WTC11 (cell line): ENCODE results near the gene BAG1. TPM values are rescaled to one million over a fixed set of nuclear protein-coding genes. Genes with fewer than 3 reads are reported as not detected.

Experiments used
- ATAC-seq: fragments of 200-7000 bp; cut with Tn5 transposase; 2 replicates; pipeline ENCODE4 v1.10.0; 2021; ENCODE audit warnings: mild to moderate bottlenecking, moderate library complexity
- CTCF ChIA-PET: fragments of 300-600 bp; sonication (Branson Sonifier 250); formaldehyde crosslinking; loops from one replicate; lab custom pipeline; 2021; ENCODE audit warnings: antibody characterized with exemption; lab: Charles Lee
- POLR2A ChIA-PET: fragments of 350-600 bp; sonication (Branson Sonifier 250); formaldehyde crosslinking; loops from one replicate; lab custom pipeline; 2021; ENCODE audit warnings: antibody characterized with exemption; lab: Charles Lee
- DNase-seq: peaks from one replicate; pipeline ENCODE4 v3.0.0; 2021; ENCODE audit warnings: low spot score
- H3K27ac Mint-ChIP-seq: 2 replicates; pipeline ENCODE4 v1.8.0; 2021; ENCODE audit warnings: mixed read lengths
- H3K27me3 Mint-ChIP-seq: 2 replicates; pipeline ENCODE4 v1.8.0; 2021; ENCODE audit warnings: low read depth, mild to moderate bottlenecking, moderate library complexity, mixed read lengths
- H3K36me3 Mint-ChIP-seq: 2 replicates; pipeline ENCODE4 v1.8.0; 2021; ENCODE audit warnings: mixed read lengths
- H3K4me1 Mint-ChIP-seq: 2 replicates; pipeline ENCODE4 v1.8.0; 2022; ENCODE audit warnings: mixed read lengths
- H3K4me3 Mint-ChIP-seq: 2 replicates; pipeline ENCODE4 v1.8.0; 2021; ENCODE audit warnings: mild to moderate bottlenecking, moderate library complexity, mixed read lengths
- H3K9me3 Mint-ChIP-seq: 2 replicates; pipeline ENCODE4 v1.8.0; 2021; ENCODE audit warnings: mixed read lengths
- AFF4 ChIP-seq: sonication (generic); formaldehyde crosslinking; IDR thresholded peaks from 2 replicates; pipeline ENCODE4 v1.8.1; 2023; ENCODE audit warnings: mild to moderate bottlenecking, missing genetic modification reagents, borderline replicate concordance
- CTCF ChIP-seq: fragments of 200-600 bp; IDR thresholded peaks from 2 replicates; pipeline ENCODE4 v1.8.0; 2022; ENCODE audit warnings: antibody characterized with exemption
- FOXK1 ChIP-seq: sonication (generic); formaldehyde crosslinking; IDR thresholded peaks from 2 replicates; pipeline ENCODE4 v1.8.0; 2022; ENCODE audit warnings: mild to moderate bottlenecking, moderate library complexity, missing genetic modification reagents
- OVOL2 ChIP-seq: fragments of 250-450 bp; sonication (Bioruptor Pico); IDR thresholded peaks from 2 replicates; pipeline ENCODE4 v1.9.0; 2021; ENCODE audit warnings: mild to moderate bottlenecking, borderline replicate concordance
- PRDM15 ChIP-seq: sonication (generic); formaldehyde crosslinking; IDR thresholded peaks from 2 replicates; pipeline ENCODE4 v1.8.0; 2022; ENCODE audit warnings: missing genetic modification reagents
- PRRX2 ChIP-seq: fragments of 250-450 bp; sonication (Bioruptor Pico); IDR thresholded peaks from 2 replicates; pipeline ENCODE4 v1.8.0; 2021; ENCODE audit warnings: mild to moderate bottlenecking
- RELA ChIP-seq: sonication (generic); formaldehyde crosslinking; IDR thresholded peaks from 2 replicates; pipeline ENCODE4 v1.8.1; 2022; ENCODE audit warnings: missing genetic modification reagents, mild to moderate bottlenecking, borderline replicate concordance
- SMAD4 ChIP-seq: sonication (generic); formaldehyde crosslinking; IDR thresholded peaks from 2 replicates; pipeline ENCODE4 v1.8.0; 2022; ENCODE audit warnings: mild to moderate bottlenecking, missing genetic modification reagents
- ZBTB21 ChIP-seq: sonication (generic); formaldehyde crosslinking; IDR thresholded peaks from 2 replicates; pipeline ENCODE4 v1.8.1; 2023; ENCODE audit warnings: mild to moderate bottlenecking, missing genetic modification reagents, borderline replicate concordance
- ZNF317 ChIP-seq: sonication (generic); formaldehyde crosslinking; IDR thresholded peaks from 2 replicates; pipeline ENCODE4 v1.8.1; 2023; ENCODE audit warnings: low read depth, mild to moderate bottlenecking, moderate library complexity, missing genetic modification reagents, borderline replicate concordance
- total RNA-seq: library from RNA; stranded (reverse); gene quantifications from 3 replicates; pipeline ENCODE4 v1.2.3, GENCODE V29; 2021
- TF ChIP-seq, protein P1 (sequence below): sonication (generic); formaldehyde crosslinking; IDR thresholded peaks from 2 replicates; pipeline ENCODE4 v1.8.0; 2022; ENCODE audit warnings: mild to moderate bottlenecking, missing genetic modification reagents
- TF ChIP-seq, protein P2 (sequence below): fragments of 250-450 bp; sonication (Bioruptor Pico); IDR thresholded peaks from 2 replicates; pipeline ENCODE4 v1.9.0; 2021; ENCODE audit warnings: mild to moderate bottlenecking
- TF ChIP-seq, protein P3 (sequence below): fragments of 250-450 bp; sonication (Bioruptor Pico); conservative IDR thresholded peaks from 2 replicates; pipeline ENCODE4 v1.9.0; 2021; ENCODE audit warnings: mild to moderate bottlenecking

The BAG1 gene
- total RNA-seq, 1 experiment from 2014 or later = 52.9 TPM

DNA sequence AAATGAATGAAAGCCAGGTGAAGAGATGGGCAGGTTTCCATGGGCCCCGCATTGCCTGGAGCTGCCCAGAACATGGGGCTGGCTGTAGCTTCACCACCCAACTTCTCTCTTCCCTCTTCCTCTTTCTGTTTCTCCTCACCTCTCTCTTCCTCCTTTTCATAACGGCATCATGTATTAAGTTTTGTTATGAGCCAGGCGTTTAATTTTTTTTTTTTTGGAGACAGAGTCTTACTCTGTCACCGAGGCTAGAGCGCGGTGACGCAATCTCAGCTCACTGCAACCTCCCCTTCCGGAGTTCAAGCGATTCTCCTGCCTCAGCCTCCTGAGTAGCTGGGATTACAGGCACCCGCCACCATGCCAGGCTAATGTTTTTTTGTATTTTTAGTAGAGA lies 37.5 kb downstream of the BAG1 start:
- POLR2A ChIA-PET = no interaction called here
- CTCF ChIA-PET = interaction anchor here (1.1 to 2.0 kb wide), 10 partner anchors 9 to 226 kb away, joined by 3 to 12 read pairs (median 4); partner anchors contain the start of gene SPINK4

GRCh38 chr9:33225319-33226147 lies 39.0 kb downstream of the BAG1 start:
- POLR2A ChIA-PET = interaction anchor here (0.7 kb wide), 1 partner anchor 1005 kb away, joined by 3 read pairs; no protein-coding TSS in a partner anchor
- Mint-ChIP-seq H3K4me1 (no peaks in the 10 kb centered on the region), H3K27ac (no peak overlapping the region; the same call in 1 of the 2 replicates), H3K36me3 (no peaks in the 10 kb centered on the region), H3K4me3 (no peak overlapping the region), H3K27me3 (no peaks in the 10 kb centered on the region), H3K9me3 (no peaks in the 10 kb centered on the region)
- TF ChIP-seq AFF4 (CRISPR knock-in tag) = no peak
- no peak for TF ChIP-seq ZNF317 (CRISPR knock-in tag)
- peak; percentile 53 for TF ChIP-seq CTCF
- CTCF ChIA-PET = interaction anchor here (0.8 to 2.0 kb wide), 19 partner anchors 8 to 181 kb away, joined by 3 to 12 read pairs (median 4); partner anchors contain the start of genes B4GALT1 and SPINK4
- ATAC-seq = no peak
- peak; percentile 52 for DNase-seq

More for the DNA sequence above, 37.5 kb downstream of the BAG1 start:
- no peaks in the 10 kb centered on the region for H3K27me3 Mint-ChIP-seq
- H3K4me1 Mint-ChIP-seq = no peaks in the 10 kb centered on the region
- TF ChIP-seq PRRX2 (no peak), SMAD4 (CRISPR knock-in tag) (no peak), OVOL2 (CRISPR knock-in tag) (no peak), PRDM15 (no peak)
- TF ChIP-seq, protein P1, sequence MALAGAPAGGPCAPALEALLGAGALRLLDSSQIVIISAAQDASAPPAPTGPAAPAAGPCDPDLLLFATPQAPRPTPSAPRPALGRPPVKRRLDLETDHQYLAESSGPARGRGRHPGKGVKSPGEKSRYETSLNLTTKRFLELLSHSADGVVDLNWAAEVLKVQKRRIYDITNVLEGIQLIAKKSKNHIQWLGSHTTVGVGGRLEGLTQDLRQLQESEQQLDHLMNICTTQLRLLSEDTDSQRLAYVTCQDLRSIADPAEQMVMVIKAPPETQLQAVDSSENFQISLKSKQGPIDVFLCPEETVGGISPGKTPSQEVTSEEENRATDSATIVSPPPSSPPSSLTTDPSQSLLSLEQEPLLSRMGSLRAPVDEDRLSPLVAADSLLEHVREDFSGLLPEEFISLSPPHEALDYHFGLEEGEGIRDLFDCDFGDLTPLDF (CRISPR knock-in tag) = no peak
- no peaks in the 10 kb centered on the region for H3K9me3 Mint-ChIP-seq
- H3K36me3 Mint-ChIP-seq = no peaks in the 10 kb centered on the region
- ATAC-seq = no peak
- H3K4me3 Mint-ChIP-seq = no peak overlapping the region
- no peak overlapping the region for H3K27ac Mint-ChIP-seq
- DNase-seq = no peak

DNA sequence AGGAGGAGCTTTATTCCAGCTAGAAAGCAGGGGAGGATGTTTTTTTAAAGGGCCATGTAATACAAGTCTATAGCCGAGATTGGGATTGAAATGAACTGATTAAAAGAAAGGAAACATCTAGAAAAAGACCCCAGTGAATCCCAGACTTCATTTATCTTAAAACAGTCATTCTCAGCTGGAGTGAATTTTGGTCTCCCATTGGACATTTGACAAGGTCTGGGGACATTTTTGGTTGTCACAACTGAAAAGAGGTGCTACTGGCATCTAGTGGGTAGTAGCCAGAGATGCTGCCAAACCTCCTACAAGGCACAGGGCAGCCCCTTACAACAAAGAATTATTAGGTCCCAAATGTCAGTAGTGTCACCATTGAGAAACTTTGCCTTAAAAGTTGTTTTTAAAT lies 40.8 kb downstream of the BAG1 start:
- H3K9me3 Mint-ChIP-seq = no peaks in the 10 kb centered on the region
- no peaks in the 10 kb centered on the region for H3K36me3 Mint-ChIP-seq
- ChIA-PET CTCF (no interaction called here), POLR2A (no interaction called here)
- no peak overlapping the region for H3K4me3 Mint-ChIP-seq
- DNase-seq (no peak), ATAC-seq (no peak)
- no peak overlapping the region for H3K27ac Mint-ChIP-seq
- no peaks in the 10 kb centered on the region for H3K4me1 Mint-ChIP-seq
- no peaks in the 10 kb centered on the region for H3K27me3 Mint-ChIP-seq
- no peak for TF ChIP-seq FOXK1 (CRISPR knock-in tag)
- TF ChIP-seq OVOL2 (CRISPR knock-in tag) = no peak
- TF ChIP-seq, protein P2, sequence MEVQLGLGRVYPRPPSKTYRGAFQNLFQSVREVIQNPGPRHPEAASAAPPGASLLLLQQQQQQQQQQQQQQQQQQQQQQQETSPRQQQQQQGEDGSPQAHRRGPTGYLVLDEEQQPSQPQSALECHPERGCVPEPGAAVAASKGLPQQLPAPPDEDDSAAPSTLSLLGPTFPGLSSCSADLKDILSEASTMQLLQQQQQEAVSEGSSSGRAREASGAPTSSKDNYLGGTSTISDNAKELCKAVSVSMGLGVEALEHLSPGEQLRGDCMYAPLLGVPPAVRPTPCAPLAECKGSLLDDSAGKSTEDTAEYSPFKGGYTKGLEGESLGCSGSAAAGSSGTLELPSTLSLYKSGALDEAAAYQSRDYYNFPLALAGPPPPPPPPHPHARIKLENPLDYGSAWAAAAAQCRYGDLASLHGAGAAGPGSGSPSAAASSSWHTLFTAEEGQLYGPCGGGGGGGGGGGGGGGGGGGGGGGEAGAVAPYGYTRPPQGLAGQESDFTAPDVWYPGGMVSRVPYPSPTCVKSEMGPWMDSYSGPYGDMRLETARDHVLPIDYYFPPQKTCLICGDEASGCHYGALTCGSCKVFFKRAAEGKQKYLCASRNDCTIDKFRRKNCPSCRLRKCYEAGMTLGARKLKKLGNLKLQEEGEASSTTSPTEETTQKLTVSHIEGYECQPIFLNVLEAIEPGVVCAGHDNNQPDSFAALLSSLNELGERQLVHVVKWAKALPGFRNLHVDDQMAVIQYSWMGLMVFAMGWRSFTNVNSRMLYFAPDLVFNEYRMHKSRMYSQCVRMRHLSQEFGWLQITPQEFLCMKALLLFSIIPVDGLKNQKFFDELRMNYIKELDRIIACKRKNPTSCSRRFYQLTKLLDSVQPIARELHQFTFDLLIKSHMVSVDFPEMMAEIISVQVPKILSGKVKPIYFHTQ (CRISPR knock-in tag) = no peak
- TF ChIP-seq RELA (CRISPR knock-in tag) = no peak
- TF ChIP-seq, protein P3, sequence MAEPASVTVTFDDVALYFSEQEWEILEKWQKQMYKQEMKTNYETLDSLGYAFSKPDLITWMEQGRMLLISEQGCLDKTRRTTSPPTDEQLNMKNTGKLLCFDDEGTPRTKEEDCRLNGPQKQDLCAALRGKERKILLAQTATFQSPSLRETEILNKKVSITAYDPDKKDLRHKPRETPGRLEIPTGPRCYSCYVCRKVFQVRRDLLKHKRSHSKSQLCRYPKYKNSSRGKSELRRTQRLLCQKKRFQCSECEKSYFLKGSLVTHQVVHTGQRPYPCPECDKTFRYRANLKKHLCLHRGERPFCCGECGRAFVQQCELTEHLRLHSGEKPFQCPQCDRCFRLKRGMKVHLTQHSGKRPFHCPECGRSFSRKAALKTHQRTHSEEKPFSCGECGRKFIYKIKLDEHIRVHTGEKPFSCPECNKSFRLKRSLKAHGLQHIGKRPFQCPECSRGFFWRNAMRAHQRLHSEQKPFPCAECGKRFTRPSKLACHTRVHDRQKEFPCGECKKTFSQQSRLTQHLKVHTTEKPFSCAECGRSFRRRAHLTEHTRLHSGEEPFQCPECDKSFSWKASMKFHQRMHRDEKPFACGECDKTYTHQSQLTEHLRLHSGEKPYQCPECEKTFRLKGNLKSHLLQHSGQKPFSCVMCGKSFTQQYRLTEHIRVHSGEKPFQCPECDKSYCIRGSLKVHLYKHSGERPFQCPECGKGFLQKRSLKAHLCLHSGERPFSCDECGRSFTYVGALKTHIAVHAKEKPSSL (CRISPR knock-in tag) = no peak
- no peak for TF ChIP-seq ZBTB21 (CRISPR knock-in tag)
